Pulmonary artery endothelial cell (primary cell): ENCODE data around the gene FAIM2. TPM values are rescaled to one million over a fixed set of nuclear protein-coding genes. Genes with fewer than 3 reads are reported as not detected.
A peak's percentile ranks its signal among the peaks of the same experiment; 100 is the strongest.
"Not testable (repeated sequence)": the region's sequence is repeated elsewhere in the genome, so short reads cannot be mapped to it uniquely, and the experiment has no call there.

ENCODE experiments used
- DNase-seq: peaks from one replicate; pipeline ENCODE4 v3.0.0-alpha.2; 2011; ENCODE audit warnings: low read depth, low spot score
- total RNA-seq: library from RNA; depleted of rRNA; stranded (reverse); fragments of >200 nt; gene quantifications from 2 replicates; pipeline ENCODE4 v1.2.3, GENCODE V29; 2014

The FAIM2 gene
- total RNA-seq, 1 donor from 2014 or later = not detected

DNA sequence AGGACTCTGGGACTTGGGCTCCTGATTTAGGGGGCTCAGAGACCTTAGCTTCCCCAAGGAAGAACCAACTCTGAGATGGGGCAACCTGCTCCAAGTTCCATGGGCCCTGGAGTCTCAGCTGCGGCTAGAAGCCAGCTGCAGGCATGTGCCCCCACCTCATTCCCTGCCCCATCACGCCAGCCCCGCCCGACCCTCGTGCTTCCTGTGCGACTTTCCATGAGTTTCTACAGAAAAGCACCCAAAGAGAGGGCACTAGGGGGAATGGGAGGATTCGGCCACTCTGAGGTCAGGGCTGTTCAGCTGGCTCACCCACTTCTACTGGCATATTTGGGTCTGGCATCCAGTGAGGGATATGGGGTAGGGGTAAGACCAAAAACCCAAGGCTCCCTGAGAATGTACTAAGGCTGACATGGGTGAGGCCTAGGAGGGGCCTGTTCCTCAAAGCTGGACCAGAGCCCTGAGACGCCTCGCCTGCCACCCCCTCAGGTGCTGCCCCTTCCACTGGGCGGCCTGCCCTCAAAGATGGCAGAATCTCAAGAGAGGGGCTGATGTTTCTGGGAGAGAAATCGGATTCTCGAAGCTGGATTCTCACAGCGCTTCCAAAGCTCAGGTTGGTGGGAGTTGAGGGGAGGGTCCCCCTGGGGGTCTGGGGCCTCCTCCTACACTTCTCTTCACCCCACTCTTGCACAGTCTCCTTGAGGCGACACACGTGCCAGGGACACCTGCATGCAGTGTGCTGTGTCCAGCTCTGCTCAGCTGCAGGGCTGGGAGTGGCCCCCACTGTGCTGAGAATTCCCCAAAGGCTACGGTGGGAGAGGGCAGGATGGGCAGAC is 22.1 kb downstream of the FAIM2 start:
- no peak for DNase-seq

DNA sequence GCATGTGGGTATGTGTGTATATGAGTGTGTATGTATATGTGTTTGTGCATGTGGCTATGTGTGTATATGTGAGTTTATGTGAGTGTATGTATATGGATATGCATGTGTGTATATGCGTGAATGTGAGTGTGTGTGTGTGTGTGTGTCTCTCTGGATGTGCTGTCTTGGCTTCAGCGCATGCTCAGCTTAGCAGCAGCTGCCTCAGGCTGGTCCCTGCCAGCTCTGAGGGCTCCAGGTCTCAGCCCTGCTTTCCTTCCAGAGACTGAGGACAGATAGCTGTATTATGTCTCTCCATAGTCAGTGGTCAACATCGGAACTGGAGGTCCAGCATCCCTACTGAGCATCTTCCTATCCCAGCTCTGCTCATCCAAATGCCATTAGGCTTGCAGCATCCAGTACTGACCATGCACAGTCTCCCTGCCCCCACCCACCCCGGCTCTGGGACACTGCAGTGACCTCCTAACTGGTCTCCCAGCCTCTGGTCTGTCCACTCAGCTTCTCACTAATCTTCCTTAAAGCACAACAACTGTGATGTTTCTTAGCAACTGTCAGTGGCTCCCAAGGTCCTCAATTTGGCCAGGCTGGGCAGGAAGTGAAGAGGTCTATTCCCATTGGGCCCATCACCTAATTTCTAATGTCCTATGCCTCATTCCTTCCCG is 22.8 kb downstream of the FAIM2 start:
- DNase-seq = no peak

DNA sequence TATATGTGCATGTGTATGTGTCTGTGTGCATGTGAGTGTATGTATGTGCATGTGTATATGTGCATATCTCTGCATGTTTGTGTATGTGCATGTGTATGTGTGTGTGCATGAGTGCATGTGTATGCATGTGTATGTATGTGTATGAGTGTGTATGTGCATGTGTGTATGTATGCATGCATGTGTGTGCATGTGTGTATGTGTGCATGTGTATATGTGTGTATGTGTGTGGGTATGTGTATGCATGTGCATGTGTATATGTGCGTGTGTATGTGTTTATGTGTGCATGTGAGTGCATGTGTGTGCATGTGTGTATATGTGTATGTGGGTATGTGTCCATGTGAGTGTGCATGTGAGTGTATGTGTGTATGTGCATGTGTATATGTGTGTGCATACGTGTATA is 24.6 kb downstream of the FAIM2 start:
- not testable (repeated sequence) for DNase-seq

DNA sequence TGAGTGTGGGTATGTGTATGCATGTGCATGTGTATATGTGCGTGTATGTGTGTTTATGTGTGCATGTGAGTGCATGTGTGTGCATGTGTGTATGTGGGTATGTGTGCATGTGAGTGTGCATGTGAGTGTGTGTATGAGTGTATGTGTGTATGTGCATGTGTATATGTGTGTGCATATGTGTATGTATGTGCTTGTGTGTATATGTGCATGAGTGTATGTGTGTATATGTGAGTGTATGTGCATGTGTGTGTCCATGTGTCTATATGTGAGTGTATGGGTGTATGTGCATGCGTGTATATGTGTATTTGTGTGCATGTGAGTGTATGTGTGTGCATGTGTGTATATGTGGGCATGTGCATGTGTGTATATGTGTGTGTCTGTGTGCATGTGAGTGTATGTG is 25.7 kb downstream of the FAIM2 start:
- no peak for DNase-seq

DNA sequence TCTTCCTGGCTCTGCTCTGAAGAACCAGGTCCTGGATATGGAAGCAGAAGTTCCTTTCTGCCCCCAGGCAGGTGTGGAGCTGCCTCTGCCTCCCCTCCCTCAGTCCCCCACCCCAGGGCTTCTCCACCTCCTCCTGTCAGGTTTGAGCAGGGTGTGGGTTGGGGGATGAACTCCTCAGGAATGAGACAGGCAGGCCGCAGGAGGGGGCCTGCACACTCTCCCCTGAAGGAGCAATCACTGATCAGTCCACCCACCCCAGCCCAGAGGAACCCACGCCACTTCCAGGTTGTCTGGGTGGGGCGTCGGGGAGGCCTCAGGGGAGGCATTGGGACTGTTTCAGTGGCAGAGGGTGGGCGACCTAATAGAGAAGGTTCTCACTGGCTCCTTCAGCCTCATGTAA is 26.6 kb downstream of the FAIM2 start:
- no peak for DNase-seq

DNA sequence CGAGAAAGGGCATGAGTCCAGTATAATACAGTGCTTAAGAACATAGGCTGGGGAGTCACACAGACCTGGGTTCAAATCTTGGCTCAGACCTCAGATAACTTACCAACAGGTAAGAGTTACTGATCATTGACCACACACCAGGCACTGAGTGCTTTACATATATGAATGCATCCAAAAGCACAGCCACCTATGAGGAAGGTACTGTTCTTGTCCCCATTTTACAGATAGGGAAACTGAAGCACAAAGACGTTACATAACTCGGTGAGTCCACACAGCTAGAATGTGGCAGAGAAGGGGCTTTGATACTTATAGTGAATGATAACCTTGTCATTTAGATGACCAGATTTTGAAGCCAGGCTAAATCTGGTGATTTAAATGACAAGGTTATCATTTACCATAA is 27.6 kb downstream of the FAIM2 start:
- no peak for DNase-seq

DNA sequence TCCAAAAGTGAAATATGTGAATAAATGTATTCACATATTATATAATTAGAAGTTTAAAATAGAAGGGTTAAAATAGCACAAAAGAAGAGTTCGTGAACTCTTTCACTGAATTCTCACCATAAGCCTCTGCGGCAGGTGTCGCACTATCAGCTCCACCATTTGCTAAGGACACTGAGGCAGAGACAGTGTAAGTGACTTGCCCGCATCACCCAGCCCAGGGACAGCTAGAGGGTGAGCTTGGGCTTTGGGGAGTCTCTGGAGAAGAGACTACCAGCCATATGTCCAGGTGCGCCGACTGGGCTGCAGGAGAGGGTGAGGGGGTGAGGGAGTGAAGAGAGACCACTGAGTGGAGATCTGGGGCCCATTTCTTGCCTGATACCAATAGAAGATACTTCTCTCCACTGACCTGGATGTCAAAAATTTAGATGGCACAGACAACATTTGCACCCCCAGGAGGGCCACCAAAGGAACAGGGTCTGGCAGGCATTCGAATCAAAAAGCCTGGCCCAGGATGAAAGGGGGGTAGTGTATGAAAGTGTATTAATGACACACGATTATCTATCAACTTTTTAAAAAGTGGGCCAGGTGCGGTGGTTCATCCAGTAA is 28.5 kb downstream of the FAIM2 start:
- no peak for DNase-seq

DNA sequence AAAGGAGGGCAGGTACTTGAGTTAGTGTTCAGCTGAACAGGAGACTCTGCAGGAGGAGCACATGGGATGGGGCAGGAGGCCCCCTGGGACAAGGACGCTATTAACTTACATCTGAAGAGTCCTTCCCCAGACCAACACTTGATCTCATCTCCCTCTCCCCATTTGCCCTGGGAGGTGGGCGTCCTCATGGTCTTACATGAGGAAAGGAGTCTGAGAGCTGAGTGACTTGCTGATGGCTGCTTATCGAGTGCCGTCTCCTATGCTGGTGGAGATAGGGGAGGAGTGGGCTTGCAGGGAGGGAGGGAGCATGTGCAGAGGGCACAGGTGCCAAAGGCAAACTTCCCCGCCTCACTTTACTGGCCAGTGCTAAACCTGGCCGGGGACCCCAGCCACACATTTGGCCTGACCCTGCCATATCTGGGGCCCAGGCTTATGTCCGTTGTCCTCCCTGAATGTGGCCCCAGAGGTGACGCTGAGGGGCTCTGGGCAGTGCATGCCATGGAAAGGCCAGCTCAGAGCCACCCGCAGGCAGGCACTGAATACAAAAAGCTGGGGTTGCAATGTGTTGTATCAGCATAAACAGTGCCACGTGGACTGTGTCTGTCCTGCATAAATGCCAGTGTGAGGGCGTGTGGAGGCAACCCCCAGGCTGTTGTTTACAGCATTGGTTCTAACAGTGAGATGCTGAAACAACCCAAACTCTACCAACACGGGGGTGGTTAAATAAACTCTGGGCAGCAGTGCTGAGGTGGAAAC is 29.4 kb downstream of the FAIM2 start:
- no peak for DNase-seq

DNA sequence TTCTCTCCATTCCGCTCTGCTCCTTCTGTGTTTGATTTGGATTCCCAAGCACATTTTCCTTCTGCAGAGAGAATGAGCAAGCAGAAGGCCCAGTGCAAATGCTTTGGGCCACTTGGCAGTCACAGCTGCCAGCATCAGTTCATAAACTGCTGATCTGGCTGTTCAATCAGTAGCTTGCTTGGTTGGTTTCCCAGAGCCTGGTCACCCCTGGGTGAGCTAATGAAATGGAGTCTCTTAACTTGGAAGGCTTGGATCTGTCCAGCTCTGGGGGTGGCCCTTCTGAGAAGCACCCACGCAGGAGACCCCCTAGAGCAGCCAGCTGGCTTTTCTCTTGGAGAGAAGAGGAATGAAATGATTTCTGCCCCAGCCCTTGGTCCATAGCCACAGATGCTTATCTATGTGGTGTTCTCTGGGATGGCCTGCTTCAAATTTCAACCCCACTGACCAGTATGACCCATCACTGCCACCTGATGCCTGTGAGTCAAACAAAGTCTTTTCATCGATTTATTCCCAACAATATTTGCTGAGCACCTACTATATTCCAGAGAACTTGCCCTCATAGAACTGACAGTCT is 30.3 kb downstream of the FAIM2 start:
- no peak for DNase-seq

DNA sequence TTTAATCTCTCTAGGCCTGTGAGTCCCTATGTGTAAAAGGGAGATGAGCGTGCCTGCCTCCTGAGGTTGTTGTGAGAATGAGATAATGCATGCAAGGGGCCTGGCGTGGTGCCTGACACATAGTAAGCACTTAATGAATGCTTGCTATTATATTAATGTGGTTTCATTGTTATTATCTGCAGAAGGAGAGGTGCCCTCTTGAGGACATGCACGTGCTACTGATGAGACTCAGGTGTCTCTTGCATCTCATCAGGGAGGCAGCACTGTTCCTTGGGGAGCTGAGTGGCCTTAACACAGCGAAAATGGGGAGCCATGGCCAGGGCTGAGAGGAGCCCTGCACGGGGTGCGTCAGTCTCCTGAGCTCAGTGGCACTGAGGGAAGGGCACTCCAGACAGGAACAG is 30.9 kb downstream of the FAIM2 start:
- DNase-seq = no peak

DNA sequence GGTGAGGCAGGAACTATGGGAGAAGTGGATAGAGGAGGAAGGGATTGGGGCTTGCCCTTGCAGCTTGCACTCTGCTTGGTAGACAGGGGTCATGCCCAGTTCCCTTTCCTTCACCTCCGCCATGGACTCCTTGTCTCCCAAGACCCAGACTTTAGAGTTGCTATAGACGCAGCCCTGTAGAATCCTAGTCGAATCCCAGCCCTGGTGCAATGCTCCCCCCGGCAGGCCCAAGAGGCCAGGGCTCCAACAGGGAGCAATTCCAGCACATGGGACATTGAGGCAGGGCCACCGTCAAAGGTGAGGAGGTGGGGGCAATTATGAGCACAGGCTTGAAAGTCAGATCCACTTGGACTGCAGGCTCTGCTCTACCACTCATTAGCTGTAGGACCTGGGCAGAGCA is 31.3 kb downstream of the FAIM2 start:
- DNase-seq = no peak

DNA sequence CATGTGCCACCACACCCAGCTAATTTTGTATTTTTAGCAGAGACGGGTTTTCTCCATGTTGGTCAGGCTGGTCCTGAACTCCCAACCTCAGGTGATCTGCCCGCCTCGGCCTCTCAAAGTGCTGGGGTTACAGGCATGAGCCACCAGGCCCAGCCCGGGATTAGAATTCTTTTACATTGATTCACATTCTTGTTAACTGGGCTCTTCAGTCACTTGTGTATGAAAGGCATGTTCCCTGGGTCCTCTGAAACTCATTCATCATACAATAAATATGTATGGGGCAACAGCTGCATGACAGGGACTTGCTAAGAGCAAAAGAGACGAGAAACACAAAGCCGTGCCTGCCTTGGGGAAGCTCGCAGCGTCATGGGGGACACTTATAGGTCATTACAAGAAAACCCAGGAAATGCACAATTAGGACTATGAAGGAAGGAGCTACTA is 31.9 kb downstream of the FAIM2 start:
- not testable (repeated sequence) for DNase-seq

DNA sequence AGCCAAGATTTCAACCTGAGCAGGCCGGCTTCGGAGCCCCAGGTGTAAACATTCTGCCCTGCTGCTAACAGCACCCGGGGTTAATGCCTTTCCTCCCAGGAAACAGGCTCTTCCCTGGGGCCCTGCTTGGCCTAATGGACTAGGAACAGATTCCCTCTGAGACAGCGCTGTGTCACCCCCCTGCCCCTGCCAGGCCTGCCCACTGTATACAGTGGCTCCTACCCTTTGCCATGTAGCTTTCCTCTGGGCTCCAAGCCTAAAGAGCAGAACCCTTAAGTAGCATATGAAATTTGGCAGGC is 32.5 kb downstream of the FAIM2 start:
- no peak for DNase-seq

DNA sequence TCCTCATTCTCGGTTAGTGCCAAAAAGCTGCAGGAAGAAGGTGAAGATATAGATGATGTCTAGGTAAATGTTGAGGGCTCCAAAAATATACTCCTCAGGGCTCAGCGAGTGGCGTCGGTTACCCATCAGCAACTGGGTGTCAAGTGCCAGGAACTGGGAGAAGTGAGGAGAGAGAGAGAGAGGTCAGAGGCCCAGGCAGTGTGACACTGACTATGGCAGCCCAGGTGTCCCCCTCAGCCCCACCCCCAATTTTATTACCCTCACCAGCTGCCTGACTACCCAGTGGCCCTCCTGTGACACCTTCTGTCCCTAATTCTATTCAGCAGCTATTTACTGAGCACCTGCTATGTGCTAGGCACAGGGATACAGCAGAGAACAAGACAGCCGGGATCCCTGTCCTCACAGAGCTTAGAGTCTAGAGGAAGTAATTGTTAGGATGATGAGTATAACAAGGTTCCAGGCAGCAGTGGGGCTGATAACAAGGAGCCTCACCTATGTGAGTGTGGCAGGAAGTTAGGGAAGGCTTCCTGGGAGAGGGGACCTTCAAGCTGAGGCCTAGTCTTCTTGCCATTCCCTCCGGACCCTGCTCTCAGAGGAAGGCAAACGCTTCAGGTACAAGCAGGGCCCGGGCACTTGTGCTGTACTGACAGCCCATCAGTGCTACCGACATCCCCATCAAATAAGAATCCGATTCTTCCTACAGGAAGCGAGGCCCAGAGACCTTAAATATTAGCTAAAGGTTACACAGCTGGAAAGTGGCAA is 33.0 kb downstream of the FAIM2 start:
- no peak for DNase-seq

DNA sequence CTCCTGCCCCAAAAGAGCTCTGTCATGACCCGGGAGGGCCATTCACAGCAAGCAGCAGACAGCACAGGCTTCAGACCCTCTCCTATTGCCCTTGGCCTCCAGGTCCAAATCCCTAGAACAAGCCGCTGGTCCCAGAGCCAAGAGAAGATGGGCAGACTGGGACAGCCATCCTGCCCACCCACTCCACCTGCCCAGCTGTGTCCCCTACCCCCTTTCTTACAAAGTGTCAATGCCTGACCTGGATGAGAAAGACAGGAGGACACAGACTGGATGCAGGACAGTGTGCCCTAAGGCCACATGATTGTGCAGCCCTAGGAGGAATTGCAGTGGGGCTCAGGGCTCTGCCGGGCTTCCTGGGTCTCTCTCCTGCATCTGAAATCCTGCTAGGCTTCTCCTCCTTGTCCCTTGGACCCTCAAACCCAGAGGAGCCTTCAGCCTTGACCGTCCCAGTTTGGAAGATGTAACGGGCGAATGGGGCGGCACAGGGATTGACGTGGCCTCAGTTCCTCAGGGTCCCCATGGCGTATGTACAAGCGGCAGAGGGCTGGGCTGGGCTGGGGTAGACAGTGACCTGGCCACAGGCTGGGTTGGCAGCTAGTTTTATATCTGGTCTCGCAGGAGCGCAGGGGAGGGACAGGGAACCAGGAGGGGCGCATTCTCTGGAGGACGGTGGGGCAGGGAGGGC is 33.7 kb downstream of the FAIM2 start:
- DNase-seq = no peak

DNA sequence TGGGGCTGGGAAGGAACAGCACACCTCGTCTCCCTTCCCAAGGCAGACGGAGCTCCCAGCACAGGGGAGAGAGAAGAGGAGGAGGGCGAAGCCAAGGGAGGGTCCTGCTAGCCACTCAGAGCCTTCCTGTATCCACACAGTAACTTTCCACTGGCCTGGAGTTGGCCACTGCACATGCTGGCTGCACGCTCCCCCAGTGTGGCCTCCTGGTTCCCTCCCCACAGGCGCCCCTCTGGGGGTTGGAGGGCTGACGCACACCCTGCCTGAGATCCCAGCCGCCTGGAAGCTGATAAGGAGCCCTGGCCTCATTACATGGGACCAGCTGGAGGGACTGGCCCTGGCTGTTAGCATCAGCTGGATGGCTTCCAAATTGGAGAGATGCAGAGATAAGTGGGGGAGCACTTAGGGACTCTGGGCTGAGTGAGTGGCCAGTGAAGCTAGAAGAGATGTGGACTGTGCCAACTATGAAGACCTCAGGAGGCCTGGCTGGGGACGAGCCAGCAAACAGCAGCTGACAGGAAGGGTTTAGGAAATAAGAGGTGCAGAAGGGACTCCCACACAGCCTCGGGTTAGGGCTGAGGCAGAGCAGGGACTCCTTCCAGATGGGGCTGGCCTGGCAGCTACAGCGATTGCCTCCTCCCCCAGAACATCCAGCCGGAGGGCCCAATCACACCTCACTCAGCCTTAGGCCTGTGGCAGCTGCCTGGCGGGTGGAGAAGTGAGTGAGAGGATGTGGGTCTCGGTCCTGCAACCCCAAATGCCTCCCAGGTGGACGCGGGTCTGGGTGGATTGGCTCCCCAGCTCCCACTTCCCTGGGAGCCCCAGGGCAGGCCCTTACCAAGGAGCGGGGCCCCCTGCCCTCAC is 34.5 kb downstream of the FAIM2 start:
- DNase-seq = peak; percentile 99

DNA sequence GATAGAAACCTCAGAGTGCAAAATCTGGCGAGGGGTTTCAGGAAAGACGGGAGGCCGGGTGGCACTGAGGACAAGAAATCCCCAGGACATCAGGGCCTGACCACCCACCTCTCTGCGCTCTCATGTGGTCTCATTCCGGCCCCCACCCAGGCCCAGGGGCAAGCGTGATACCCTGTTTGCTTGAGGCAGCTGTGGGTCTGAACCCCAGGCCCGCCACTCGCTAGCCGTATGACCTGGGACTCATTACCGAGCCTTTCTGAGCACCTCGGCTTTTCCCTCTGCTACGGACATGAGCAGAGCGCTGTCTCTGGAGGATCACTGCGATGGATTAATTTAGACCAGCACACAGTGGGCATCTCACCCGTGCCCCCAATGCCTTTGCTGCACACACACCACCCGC is 35.3 kb downstream of the FAIM2 start:
- no peak for DNase-seq

DNA sequence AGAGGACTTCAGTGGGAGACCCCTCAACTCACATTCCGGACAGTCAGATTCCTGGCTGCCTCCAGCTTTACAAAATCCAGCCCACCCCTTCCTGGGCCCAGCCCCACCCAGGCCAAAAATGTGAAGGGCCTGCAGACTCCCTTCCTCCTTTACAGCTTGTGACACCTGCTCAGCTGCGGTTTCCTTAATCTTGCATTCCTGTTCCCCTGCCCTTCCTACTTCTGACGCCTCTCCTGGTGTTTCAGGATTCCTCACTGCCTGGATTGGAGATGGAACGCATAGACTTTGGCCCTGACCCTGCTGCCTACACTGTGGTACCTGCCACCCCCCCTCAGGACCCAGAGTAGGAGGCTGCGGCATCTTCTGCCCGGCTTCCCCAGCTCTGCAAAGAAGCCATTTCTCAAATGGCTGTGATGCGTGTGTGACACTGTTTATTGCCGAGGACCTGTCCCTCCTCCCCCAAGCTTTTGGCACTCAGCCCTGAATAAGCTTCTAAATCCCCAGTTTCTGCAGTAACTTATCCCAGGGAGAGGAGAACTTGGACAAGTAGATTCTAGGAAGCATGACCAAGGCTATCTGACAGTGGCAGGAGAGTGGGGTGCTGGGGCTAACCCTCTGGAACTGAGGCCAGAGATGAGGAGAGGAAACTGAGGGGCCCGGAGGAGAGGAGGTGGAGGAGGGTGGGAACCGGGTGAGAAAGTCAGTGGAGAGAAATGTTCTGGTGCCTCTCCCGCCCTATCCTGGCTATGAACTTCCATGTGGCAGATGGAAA is 35.9 kb downstream of the FAIM2 start:
- no peak for DNase-seq
